Measurements from ENCODE around the gene LHX3. TPM values are rescaled to one million over a fixed set of nuclear protein-coding genes. Genes with fewer than 3 reads are reported as not detected.

LHX3 gene
- polyA plus RNA-seq, 2 of the 4 experiments (the other 2 are of a cell fraction), result 0.03 TPM; not detected in 1

DNA sequence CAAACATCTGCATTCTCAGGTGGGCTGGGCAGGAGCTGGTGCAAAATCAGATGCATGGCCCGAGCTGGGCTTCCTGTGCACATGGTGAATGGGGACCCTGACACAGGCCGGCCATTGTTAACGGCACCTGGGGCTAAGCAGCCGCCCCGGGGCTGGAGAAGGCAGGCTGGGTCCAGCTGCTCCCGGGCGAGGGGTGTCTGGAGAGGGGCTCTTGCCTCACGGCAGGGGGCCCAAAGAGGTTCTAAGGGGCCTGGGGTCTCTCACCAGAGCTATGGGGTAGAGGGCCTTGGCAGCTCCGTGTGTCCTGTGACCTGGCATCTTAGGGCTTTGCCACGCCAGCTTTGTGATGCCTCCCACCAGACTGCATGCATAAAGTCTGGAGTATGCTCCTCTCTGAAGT is 45.7 kb upstream of the LHX3 start (continued):
- TF ChIP-seq CHD4 (IDR thresholded peaks at IDR 0.05; ENCODE audit: borderline replicate concordance), result no peak

DNA sequence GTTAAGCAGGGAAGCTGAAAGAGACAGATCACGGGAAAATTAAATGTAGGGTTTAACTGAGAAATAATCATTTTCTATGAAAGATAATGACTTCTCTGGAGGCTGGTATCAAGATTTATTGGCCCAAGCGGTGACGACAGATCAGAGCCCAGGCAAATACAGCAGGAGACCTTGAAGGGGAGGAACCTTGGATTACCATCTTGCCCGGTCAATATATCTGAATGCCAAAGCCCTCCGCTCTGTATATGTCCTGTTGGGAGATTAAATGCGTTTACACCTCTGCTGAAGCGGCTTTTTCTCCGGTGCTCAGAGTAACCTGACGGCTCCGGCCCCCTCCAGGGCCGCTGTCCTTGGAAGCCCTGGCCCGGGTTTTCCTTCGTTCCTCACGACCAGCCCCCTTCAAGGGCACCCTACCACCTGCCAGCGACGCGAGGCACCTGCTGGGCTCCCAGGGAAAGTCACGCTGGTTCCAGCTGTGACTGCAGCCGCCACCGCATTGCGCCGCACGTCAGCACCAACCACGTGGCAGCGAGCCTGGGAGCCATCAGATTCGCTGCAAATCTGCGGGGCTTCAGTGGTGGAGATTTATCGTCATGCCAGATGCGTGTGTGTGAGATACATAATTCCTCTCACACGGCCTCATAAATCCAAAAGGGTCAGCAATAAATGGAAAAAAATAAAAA is 45.1 kb upstream of the LHX3 start:
- FAIRE-seq (no peak), ATAC-seq (no peak), DNase-seq (ENCODE audit: low read depth in 1 of 2, low spot score in 1 of 2) (no peak)
- Histone ChIP-seq H3K27ac (no peak overlapping the region), H3K9me3 (no peaks in the 10 kb centered on the region), H3K4me3 (no peak overlapping the region), H3K4me1 (0 out of 3 replicates have a peak, but pooled peaks cover 2% of the 10 kb centered on the region), H3K4me2 (no peak overlapping the region)
- 72% methylated on average over 30 of the region's 30 CpGs for WGBS (ENCODE audit: missing lambda C conversion rate)
- CTCF ChIA-PET, result interaction anchor here (0.5 to 1.0 kb wide), 4 partner anchors 24 to 324 kb away, joined by 3 read pairs; no protein-coding TSS in a partner anchor
- TF ChIP-seq SMC3 (IDR thresholded peaks at IDR 0.05) (no peak), MAZ (IDR thresholded peaks at IDR 0.05; ENCODE audit: borderline replicate concordance, low read depth, low read length) (no peak), HOXA7 (CRISPR knock-in tag; IDR thresholded peaks at IDR 0.05) (no peak), TP53 (CRISPR knock-in tag; IDR thresholded peaks at IDR 0.05) (no peak), HOXB5 (CRISPR knock-in tag; IDR thresholded peaks at IDR 0.05) (no peak), ZC3H11A (IDR thresholded peaks at IDR 0.05) (no peak)
- TF ChIP-seq, protein P1, sequence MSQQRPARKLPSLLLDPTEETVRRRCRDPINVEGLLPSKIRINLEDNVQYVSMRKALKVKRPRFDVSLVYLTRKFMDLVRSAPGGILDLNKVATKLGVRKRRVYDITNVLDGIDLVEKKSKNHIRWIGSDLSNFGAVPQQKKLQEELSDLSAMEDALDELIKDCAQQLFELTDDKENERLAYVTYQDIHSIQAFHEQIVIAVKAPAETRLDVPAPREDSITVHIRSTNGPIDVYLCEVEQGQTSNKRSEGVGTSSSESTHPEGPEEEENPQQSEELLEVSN (IDR thresholded peaks at IDR 0.05; ENCODE audit: borderline replicate concordance, low read depth), result no peak
- POLR2A ChIA-PET, result interaction anchor here (1.5 kb wide), 1 partner anchor 17 kb away, joined by 4 read pairs; no protein-coding TSS in a partner anchor

DNA sequence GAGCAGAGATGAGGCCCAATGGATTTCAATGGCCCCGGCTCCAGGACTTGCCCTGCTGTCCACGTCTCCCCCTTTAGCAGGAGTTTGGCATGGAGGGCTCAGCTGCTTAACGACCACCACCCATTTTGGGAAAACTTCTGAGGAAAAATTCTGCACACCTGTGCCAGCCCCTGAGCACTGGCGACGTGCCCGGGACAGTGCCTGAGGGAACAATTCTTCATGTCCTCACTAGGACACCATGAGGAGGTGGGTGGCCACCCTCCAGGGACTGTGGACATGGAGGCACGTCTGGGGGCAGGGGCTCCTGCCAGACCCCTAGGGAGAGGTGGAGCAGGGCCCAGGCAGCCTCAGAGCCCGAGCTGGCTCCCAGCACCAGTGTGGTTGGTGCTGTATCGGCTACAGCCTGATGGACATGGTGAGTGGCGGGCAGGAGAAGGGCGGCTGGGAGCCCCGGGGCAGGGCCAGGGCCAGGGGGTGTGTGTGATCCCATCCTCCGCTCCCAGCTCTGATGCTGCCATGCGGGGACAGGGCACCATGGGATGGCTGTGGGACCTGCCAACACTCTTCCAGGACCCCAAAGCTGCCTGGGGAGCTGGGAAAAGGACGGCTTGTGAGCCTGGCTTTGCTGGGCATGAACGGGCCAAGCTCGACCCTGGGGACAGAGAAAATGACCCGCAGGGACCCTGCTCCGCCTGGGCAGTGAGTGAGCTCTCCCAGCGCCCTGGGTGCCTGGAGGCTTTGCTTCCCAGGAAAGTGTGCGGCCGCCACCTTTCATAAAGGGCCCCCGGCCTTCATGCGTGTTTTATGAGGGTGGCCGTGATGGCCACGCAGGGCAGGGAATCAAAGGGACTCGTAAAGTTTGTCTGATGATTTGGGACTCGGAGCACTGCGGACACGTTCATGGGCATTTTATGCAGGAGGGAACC is 44.3 kb upstream of the LHX3 start:
- peaks cover 7% of the 10 kb centered on the region for H3K4me1 ChIP-seq
- CTCF ChIA-PET, result interaction anchor here (0.5 to 2.0 kb wide), 4 partner anchors 19 to 82 kb away, joined by 3 to 7 read pairs (median 3); no protein-coding TSS in a partner anchor
- no peak overlapping the region for H3K4me3 ChIP-seq
- ATAC-seq, result no peak; a peak in 1 of 6 replicates
- DNase-seq (ENCODE audit: low read depth in 1 of 2, low spot score in 1 of 2), result no peak
- H3K27ac ChIP-seq, result no peak overlapping the region
- no peak for FAIRE-seq
- H3K4me2 ChIP-seq, result no peak overlapping the region
- POLR2A ChIA-PET, result no interaction called here
- TF ChIP-seq HOXA7 (CRISPR knock-in tag; IDR thresholded peaks at IDR 0.05), result no peak
- no peak for TF ChIP-seq ZNF302 (CRISPR knock-in tag; IDR thresholded peaks at IDR 0.05)
- TF ChIP-seq KDM1A (IDR thresholded peaks at IDR 0.05; ENCODE audit: low read depth), result no peak
- TF ChIP-seq EHMT2 (IDR thresholded peaks at IDR 0.05; ENCODE audit: low read depth), result no peak
- TF ChIP-seq, protein P2, sequence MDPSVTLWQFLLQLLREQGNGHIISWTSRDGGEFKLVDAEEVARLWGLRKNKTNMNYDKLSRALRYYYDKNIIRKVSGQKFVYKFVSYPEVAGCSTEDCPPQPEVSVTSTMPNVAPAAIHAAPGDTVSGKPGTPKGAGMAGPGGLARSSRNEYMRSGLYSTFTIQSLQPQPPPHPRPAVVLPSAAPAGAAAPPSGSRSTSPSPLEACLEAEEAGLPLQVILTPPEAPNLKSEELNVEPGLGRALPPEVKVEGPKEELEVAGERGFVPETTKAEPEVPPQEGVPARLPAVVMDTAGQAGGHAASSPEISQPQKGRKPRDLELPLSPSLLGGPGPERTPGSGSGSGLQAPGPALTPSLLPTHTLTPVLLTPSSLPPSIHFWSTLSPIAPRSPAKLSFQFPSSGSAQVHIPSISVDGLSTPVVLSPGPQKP (IDR thresholded peaks at IDR 0.05; ENCODE audit: low read depth, low read length), result no peak
- TF ChIP-seq GATA3 (IDR thresholded peaks at IDR 0.05; ENCODE audit: borderline replicate concordance), result no peak
- TF ChIP-seq FOXS1 (CRISPR knock-in tag; IDR thresholded peaks at IDR 0.05), result no peak
- no peak for TF ChIP-seq FOSB (CRISPR knock-in tag; IDR thresholded peaks at IDR 0.05)
- no peak for TF ChIP-seq RFX5 (IDR thresholded peaks at IDR 0.05)
- TF ChIP-seq FOSL2 (IDR thresholded peaks at IDR 0.05), result no peak
- no peak for TF ChIP-seq FOSL2 (CRISPR knock-in tag; IDR thresholded peaks at IDR 0.05)
- TF ChIP-seq TP53 (CRISPR knock-in tag; IDR thresholded peaks at IDR 0.05), result no peak
- TF ChIP-seq MAFK (IDR thresholded peaks at IDR 0.05; ENCODE audit: partially characterized antibody), result no peak
- TF ChIP-seq ZSCAN20 (CRISPR knock-in tag; IDR thresholded peaks at IDR 0.05), result no peak
- TF ChIP-seq EP300 (IDR thresholded peaks at IDR 0.05), result no peak
- no peaks in the 10 kb centered on the region for H3K9me3 ChIP-seq
- WGBS (ENCODE audit: missing lambda C conversion rate), result 61% methylated on average over 25 of the region's 30 CpGs
